Measurements from ENCODE around the gene PPAN.

The PPAN gene

GRCh38 chr19:10122045-10122444, 15.9 kb downstream of the PPAN start:
- ChIA-PET CTCF (interaction anchor here (2.3 to 11.7 kb wide), 2 partner anchors 9 to 22 kb away, joined by 10 to 163 read pairs; partner anchors contain the start of gene ANGPTL6), POLR2A (no interaction called here)
- TF ChIP-seq CTCF (IDR thresholded peaks at IDR 0.05; ENCODE audit: control extremely low read depth, extremely low read depth, low read depth, missing control alignments), result no peak
- no peak for DNase-seq (ENCODE audit: extremely low spot score)

- CTCF ChIA-PET, result interaction anchor here (0.6 to 0.9 kb wide), 2 partner anchors 18 to 154 kb away, joined by 3 to 4 read pairs; no protein-coding TSS in a partner anchor
- DNase-seq (ENCODE audit: extremely low spot score), result no peak
- POLR2A ChIA-PET, result no interaction called here
- no peak for TF ChIP-seq CTCF (IDR thresholded peaks at IDR 0.05; ENCODE audit: control extremely low read depth, extremely low read depth, low read depth, missing control alignments)
Observed at GRCh38 chr19:10124429-10124828, 18.3 kb downstream of the PPAN start.

- ChIA-PET POLR2A (no interaction called here), CTCF (interaction anchor here (0.6 kb wide), 1 partner anchor 1321 kb away, joined by 3 read pairs; no protein-coding TSS in a partner anchor)
- no peak for TF ChIP-seq CTCF (IDR thresholded peaks at IDR 0.05; ENCODE audit: control extremely low read depth, extremely low read depth, low read depth, missing control alignments)
- DNase-seq (ENCODE audit: extremely low spot score), result no peak
Observed at GRCh38 chr19:10126213-10126639, 20.1 kb downstream of the PPAN start.

GRCh38 chr19:10132905-10133304, 26.7 kb downstream of the PPAN start:
- ChIA-PET POLR2A (no interaction called here), CTCF (interaction anchor here (1.0 to 3.1 kb wide), 5 partner anchors 10 to 118 kb away, joined by 3 to 13 read pairs (median 4); no protein-coding TSS in a partner anchor)
- no peak for TF ChIP-seq CTCF (IDR thresholded peaks at IDR 0.05; ENCODE audit: control extremely low read depth, extremely low read depth, low read depth, missing control alignments)
- no peak for DNase-seq (ENCODE audit: extremely low spot score)

- no peak for DNase-seq (ENCODE audit: extremely low spot score)
- CTCF ChIA-PET, result interaction anchor here (1.0 to 3.1 kb wide), 4 partner anchors 10 to 117 kb away, joined by 3 to 13 read pairs (median 4); no protein-coding TSS in a partner anchor
- no peak for TF ChIP-seq CTCF (IDR thresholded peaks at IDR 0.05; ENCODE audit: control extremely low read depth, extremely low read depth, low read depth, missing control alignments)
- POLR2A ChIA-PET, result no interaction called here
Observed at GRCh38 chr19:10133596-10133995, 27.4 kb downstream of the PPAN start.

GRCh38 chr19:10134040-10134439, 27.9 kb downstream of the PPAN start:
- no peak for TF ChIP-seq CTCF (IDR thresholded peaks at IDR 0.05; ENCODE audit: control extremely low read depth, extremely low read depth, low read depth, missing control alignments)
- ChIA-PET CTCF (interaction anchor here (1.0 to 3.1 kb wide), 3 partner anchors 9 to 117 kb away, joined by 3 to 13 read pairs (median 4); no protein-coding TSS in a partner anchor), POLR2A (no interaction called here)
- DNase-seq (ENCODE audit: extremely low spot score), result no peak

Data from GM10248 (cell line).